ENCODE results near the gene RMDN2. TPM values are rescaled to one million over a fixed set of nuclear protein-coding genes. Genes with fewer than 3 reads are reported as not detected.

The RMDN2 gene
- total RNA-seq, 1 experiment from 2014 or later: 4.4 TPM

- BruUV-seq (replicated peaks): no TSS peak
Measured at GRCh38 chr2:37898448-37898847, 26.6 kb upstream of the RMDN2 start.

GRCh38 chr2:37902991-37903390 is 22.1 kb upstream of the RMDN2 start:
- Histone ChIP-seq H3K9me3 (ENCODE audit: control insufficient read depth, insufficient read depth, low read depth, low read length) (no peaks in the 10 kb centered on the region), H3K4me3 (ENCODE audit: low read depth in 2 of 2, low read length in 2 of 2) (no peak overlapping the region), H3K27me3 (ENCODE audit: control insufficient read depth, insufficient read depth, low read length) (peaks cover 4% of the 10 kb centered on the region; the same call in 1 of the 2 replicates), H3K27ac (ENCODE audit: low read length) (no peak overlapping the region), H3K36me3 (ENCODE audit: control insufficient read depth, insufficient read depth, low read length) (no peaks in the 10 kb centered on the region), H3K4me1 (ENCODE audit: control insufficient read depth, insufficient read depth, low read length) (no peaks in the 10 kb centered on the region)
- DNase-seq (ENCODE audit: low read depth, low spot score) (no peak), ATAC-seq (no peak)
- in situ Hi-C loops (cut with HindIII; ENCODE audit: low pct_unique_long_range_greater_than_20kb, low sequenced_read_pairs): no loop called here
- BruUV-seq (replicated peaks): no TSS peak
- POLR2A ChIA-PET: no interaction called here
- intact Hi-C loops (cut with micrococcal nuclease; ENCODE audit: unreplicated experiment): no loop called here
- CTCF ChIA-PET: no interaction called here
- TF ChIP-seq TCF7L2 (IDR thresholded peaks at IDR 0.05; ENCODE audit: low read depth, low read length) (no peak), SIN3A (IDR thresholded peaks at IDR 0.05; ENCODE audit: borderline replicate concordance, insufficient read depth, low read depth, low read length) (no peak), REST (IDR thresholded peaks at IDR 0.05; ENCODE audit: insufficient read depth in 1 of 2, low read depth in 2 of 2, low read length in 1 of 2) (no peak), POLR2AphosphoS5 (IDR thresholded peaks at IDR 0.05; ENCODE audit: low read depth, low read length) (no peak), CTCF (IDR thresholded peaks at IDR 0.05) (no peak)

More at GRCh38 chr2:37898448-37898847, 26.6 kb upstream of the RMDN2 start:
- DNase-seq (ENCODE audit: low read depth, low spot score) (no peak), ATAC-seq (no peak)
- ChIA-PET CTCF (no interaction called here), POLR2A (no interaction called here)
- TF ChIP-seq POLR2AphosphoS5 (IDR thresholded peaks at IDR 0.05; ENCODE audit: low read depth, low read length) (no peak), SIN3A (IDR thresholded peaks at IDR 0.05; ENCODE audit: borderline replicate concordance, insufficient read depth, low read depth, low read length) (no peak), TCF7L2 (IDR thresholded peaks at IDR 0.05; ENCODE audit: low read depth, low read length) (no peak), REST (IDR thresholded peaks at IDR 0.05; ENCODE audit: insufficient read depth in 1 of 2, low read depth in 2 of 2, low read length in 1 of 2) (no peak), CTCF (IDR thresholded peaks at IDR 0.05) (no peak)
- no peak overlapping the region for H3K27ac ChIP-seq (ENCODE audit: low read length)
- H3K9me3 ChIP-seq (ENCODE audit: control insufficient read depth, insufficient read depth, low read depth, low read length): no peaks in the 10 kb centered on the region
- peaks cover 4% of the 10 kb centered on the region; the same call in 1 of the 2 replicates for H3K27me3 ChIP-seq (ENCODE audit: control insufficient read depth, insufficient read depth, low read length)
- H3K36me3 ChIP-seq (ENCODE audit: control insufficient read depth, insufficient read depth, low read length): no peaks in the 10 kb centered on the region
- H3K4me1 ChIP-seq (ENCODE audit: control insufficient read depth, insufficient read depth, low read length): no peaks in the 10 kb centered on the region
- in situ Hi-C loops (cut with HindIII; ENCODE audit: low pct_unique_long_range_greater_than_20kb, low sequenced_read_pairs) (no loop called here), intact Hi-C loops (cut with micrococcal nuclease; ENCODE audit: unreplicated experiment) (no loop called here)
- no peak overlapping the region for H3K4me3 ChIP-seq (ENCODE audit: low read depth in 2 of 2, low read length in 2 of 2)
